Stimulated activated naive CD8-positive, alpha-beta T cell treated with anti-CD3 and anti-CD28 coated beads, Interleukin-15, Interleukin-2, amounts not matched to agents 100 ng/mL and 50 ng/mL, for 24 hours (primary cell): Measurements from ENCODE around the gene MBNL2.

Experiments used
- H3K27ac Mint-ChIP-seq: one replicate; pipeline ENCODE4 v1.8.0; 2021; ENCODE audit warnings: mild to moderate bottlenecking, mixed read lengths
- H3K27me3 Mint-ChIP-seq: one replicate; pipeline ENCODE4 v1.8.0; 2021; ENCODE audit warnings: mixed read lengths
- H3K36me3 Mint-ChIP-seq: one replicate; pipeline ENCODE4 v1.8.0; 2021; ENCODE audit warnings: low read depth, mixed read lengths
- H3K4me1 Mint-ChIP-seq: one replicate; pipeline ENCODE4 v1.8.0; 2021; ENCODE audit warnings: low read depth, mixed read lengths
- H3K4me3 Mint-ChIP-seq: one replicate; pipeline ENCODE4 v1.8.0; 2021; ENCODE audit warnings: mild to moderate bottlenecking, mixed read lengths
- H3K9me3 Mint-ChIP-seq: one replicate; pipeline ENCODE4 v1.8.0; 2021; ENCODE audit warnings: mixed read lengths

The MBNL2 gene

GRCh38 chr13:97387890-97388289 lies 165.8 kb downstream of the MBNL2 start:
- Mint-ChIP-seq H3K9me3 (no peaks in the 10 kb centered on the region), H3K27me3 (no peaks in the 10 kb centered on the region), H3K27ac (no peak overlapping the region), H3K4me1 (peaks cover 31% of the 10 kb centered on the region), H3K4me3 (no peak overlapping the region), H3K36me3 (peaks cover 4% of the 10 kb centered on the region)

GRCh38 chr13:97388373-97388772 lies 166.2 kb downstream of the MBNL2 start:
- Mint-ChIP-seq H3K36me3 (no peaks in the 10 kb centered on the region), H3K4me1 (peaks cover 31% of the 10 kb centered on the region), H3K9me3 (no peaks in the 10 kb centered on the region), H3K27me3 (no peaks in the 10 kb centered on the region), H3K4me3 (no peak overlapping the region), H3K27ac (peak overlapping the region; percentile 59)

- Mint-ChIP-seq H3K27me3 (no peaks in the 10 kb centered on the region), H3K9me3 (no peaks in the 10 kb centered on the region), H3K4me1 (peaks cover 22% of the 10 kb centered on the region), H3K27ac (no peak overlapping the region), H3K4me3 (no peak overlapping the region), H3K36me3 (peaks cover 4% of the 10 kb centered on the region)
Measured at GRCh38 chr13:97390941-97391600, 168.9 kb downstream of the MBNL2 start.

GRCh38 chr13:97392020-97392419 lies 169.9 kb downstream of the MBNL2 start:
- H3K4me3 Mint-ChIP-seq: no peak overlapping the region

DNA sequence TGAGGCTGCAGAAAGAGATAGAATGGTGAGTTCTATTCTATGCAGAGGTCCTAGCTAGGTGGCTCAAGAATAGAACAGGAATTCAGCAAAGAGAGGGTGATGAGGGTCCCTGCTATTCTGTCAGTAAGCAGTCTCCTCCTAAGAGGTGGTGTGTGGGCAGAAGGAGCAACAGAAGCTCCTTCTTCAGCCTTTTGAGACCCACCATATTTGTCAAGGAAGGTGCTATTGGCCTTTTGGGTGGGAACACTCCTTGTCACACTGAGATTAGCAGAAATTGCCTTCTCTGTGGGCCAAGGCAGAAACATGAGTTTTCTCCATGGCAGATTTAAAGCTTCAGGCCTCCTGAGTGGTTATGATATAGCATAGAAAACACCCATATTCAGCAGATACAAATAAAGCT lies 172.4 kb downstream of the MBNL2 start:
- no peaks in the 10 kb centered on the region for H3K4me1 Mint-ChIP-seq
- no peak overlapping the region for H3K27ac Mint-ChIP-seq
- H3K36me3 Mint-ChIP-seq: peaks cover 4% of the 10 kb centered on the region
- H3K27me3 Mint-ChIP-seq: no peaks in the 10 kb centered on the region
- H3K4me3 Mint-ChIP-seq: no peak overlapping the region
- no peaks in the 10 kb centered on the region for H3K9me3 Mint-ChIP-seq

More at GRCh38 chr13:97392020-97392419, 169.9 kb downstream of the MBNL2 start:
- peaks cover 4% of the 10 kb centered on the region for H3K36me3 Mint-ChIP-seq
- no peaks in the 10 kb centered on the region for H3K27me3 Mint-ChIP-seq
- no peak overlapping the region for H3K27ac Mint-ChIP-seq
- no peaks in the 10 kb centered on the region for H3K9me3 Mint-ChIP-seq
- H3K4me1 Mint-ChIP-seq: peaks cover 13% of the 10 kb centered on the region

DNA sequence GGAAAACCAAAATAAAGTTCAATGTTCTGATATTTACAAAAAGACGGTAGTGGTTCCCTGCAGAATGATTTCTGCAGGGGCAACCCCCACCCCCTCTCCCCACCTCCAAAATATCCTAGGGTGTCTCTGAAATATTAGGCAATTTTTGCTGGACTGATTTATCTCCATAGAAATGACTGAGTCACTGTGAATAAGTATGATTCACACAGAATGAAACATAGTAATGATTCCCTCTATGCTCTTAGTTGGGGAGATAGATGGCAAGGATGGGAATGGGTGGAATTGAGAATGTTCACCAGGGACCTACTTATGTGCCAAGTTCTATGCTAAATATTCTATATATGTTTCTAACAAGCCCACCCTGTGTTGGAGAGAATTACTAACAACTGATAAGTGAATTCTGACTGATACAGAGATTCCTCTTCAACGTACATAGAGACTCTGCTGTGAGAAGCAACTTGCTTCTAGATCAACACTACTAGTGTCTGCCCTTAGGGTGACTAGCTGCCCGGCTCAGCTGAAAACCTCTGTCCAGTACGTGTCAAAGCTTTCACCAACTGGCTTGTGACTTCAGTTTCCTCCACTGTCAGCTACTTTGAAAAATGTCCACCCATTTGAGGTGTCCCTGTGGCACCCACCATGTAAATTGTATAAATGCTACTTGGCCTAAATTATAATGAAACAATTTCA lies 173.5 kb downstream of the MBNL2 start:
- H3K27me3 Mint-ChIP-seq: no peaks in the 10 kb centered on the region

GRCh38 chr13:97397267-97397666 lies 175.1 kb downstream of the MBNL2 start:
- no peak overlapping the region for H3K4me3 Mint-ChIP-seq
- H3K27ac Mint-ChIP-seq: no peak overlapping the region
- H3K9me3 Mint-ChIP-seq: peaks cover 10% of the 10 kb centered on the region
- no peaks in the 10 kb centered on the region for H3K27me3 Mint-ChIP-seq
- peaks cover 4% of the 10 kb centered on the region for H3K36me3 Mint-ChIP-seq
- H3K4me1 Mint-ChIP-seq: no peaks in the 10 kb centered on the region

More for the DNA sequence above, 173.5 kb downstream of the MBNL2 start:
- Mint-ChIP-seq H3K4me1 (no peaks in the 10 kb centered on the region), H3K9me3 (no peaks in the 10 kb centered on the region), H3K4me3 (no peak overlapping the region), H3K36me3 (peaks cover 4% of the 10 kb centered on the region), H3K27ac (no peak overlapping the region)

DNA sequence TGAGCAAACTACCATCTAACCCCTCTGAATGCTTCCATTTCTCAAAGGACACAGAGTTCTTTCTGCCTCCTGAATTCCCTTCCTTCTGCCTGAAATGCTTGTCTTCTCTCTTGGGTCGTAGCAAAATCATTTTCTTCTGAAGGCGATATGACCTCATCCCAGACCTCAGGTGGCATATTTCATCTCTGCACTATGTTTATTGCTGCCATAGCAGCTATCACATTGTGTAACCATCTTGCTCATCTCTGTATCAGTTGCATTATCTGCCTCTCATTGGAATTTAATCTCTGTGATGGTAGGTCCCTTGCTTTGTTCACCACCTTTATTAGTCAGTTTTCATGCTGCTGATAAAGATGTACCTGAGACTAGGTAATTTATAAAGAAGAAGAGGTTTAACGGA lies 179.3 kb downstream of the MBNL2 start:
- peaks cover 10% of the 10 kb centered on the region for H3K9me3 Mint-ChIP-seq
- peaks cover 7% of the 10 kb centered on the region for H3K27me3 Mint-ChIP-seq
- H3K36me3 Mint-ChIP-seq: no peaks in the 10 kb centered on the region
- no peaks in the 10 kb centered on the region for H3K4me1 Mint-ChIP-seq
- H3K4me3 Mint-ChIP-seq: no peak overlapping the region
- H3K27ac Mint-ChIP-seq: no peak overlapping the region

GRCh38 chr13:97403893-97404750 lies 182.0 kb downstream of the MBNL2 start:
- no peaks in the 10 kb centered on the region for H3K4me1 Mint-ChIP-seq
- peaks cover 14% of the 10 kb centered on the region for H3K27me3 Mint-ChIP-seq
- H3K36me3 Mint-ChIP-seq: no peaks in the 10 kb centered on the region
- no peak overlapping the region for H3K27ac Mint-ChIP-seq
- H3K9me3 Mint-ChIP-seq: peaks cover 13% of the 10 kb centered on the region
- no peak overlapping the region for H3K4me3 Mint-ChIP-seq

- H3K27me3 Mint-ChIP-seq: peaks cover 14% of the 10 kb centered on the region
- H3K4me3 Mint-ChIP-seq: no peak overlapping the region
- H3K4me1 Mint-ChIP-seq: no peaks in the 10 kb centered on the region
- no peak overlapping the region for H3K27ac Mint-ChIP-seq
- H3K36me3 Mint-ChIP-seq: no peaks in the 10 kb centered on the region
- H3K9me3 Mint-ChIP-seq: peaks cover 3% of the 10 kb centered on the region
Measured at GRCh38 chr13:97407540-97407939, 185.4 kb downstream of the MBNL2 start.

DNA sequence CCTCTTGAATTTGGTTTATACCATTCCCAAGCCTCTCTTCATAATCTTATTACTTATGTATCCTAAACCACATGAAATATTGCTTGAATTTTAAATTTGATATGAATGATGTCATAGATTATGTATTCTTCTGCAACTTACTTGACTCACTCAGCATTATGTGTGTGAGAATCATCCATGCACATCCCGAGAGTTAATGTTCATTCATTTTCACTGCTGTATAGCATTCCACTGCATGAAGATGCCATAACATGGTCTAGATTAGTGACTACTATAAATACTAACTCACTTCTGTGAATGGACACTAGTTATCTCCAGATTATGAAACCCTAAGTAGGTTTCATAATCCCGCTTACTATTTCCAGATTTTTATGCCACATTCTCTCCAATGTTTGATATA lies 186.8 kb downstream of the MBNL2 start:
- Mint-ChIP-seq H3K36me3 (no peaks in the 10 kb centered on the region), H3K27ac (no peak overlapping the region), H3K9me3 (peaks cover 3% of the 10 kb centered on the region), H3K4me1 (no peaks in the 10 kb centered on the region), H3K4me3 (no peak overlapping the region), H3K27me3 (peaks cover 8% of the 10 kb centered on the region)

DNA sequence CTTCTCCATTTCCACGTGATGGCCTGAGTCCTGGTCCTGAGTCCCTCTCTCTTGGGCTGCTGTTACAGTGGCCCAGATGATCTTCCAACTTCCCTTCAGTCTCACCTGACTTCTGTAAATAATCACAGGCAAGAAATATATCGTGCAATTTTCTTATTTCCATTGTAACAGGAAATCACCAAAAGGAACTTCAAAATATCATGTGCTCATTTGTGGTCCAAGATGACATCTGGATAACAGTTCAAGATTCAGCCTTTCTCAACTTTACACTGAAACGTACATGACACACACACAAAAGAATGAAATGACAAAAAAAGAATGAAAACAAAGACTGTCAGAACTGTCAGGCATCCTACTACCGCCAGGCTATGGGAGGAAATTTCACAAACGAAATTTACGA lies 189.9 kb downstream of the MBNL2 start:
- H3K27ac Mint-ChIP-seq: no peak overlapping the region
- no peaks in the 10 kb centered on the region for H3K4me1 Mint-ChIP-seq
- H3K27me3 Mint-ChIP-seq: peaks cover 13% of the 10 kb centered on the region
- H3K9me3 Mint-ChIP-seq: peaks cover 3% of the 10 kb centered on the region
- no peak overlapping the region for H3K4me3 Mint-ChIP-seq
- no peaks in the 10 kb centered on the region for H3K36me3 Mint-ChIP-seq

GRCh38 chr13:97413694-97414093 lies 191.6 kb downstream of the MBNL2 start:
- Mint-ChIP-seq H3K4me1 (no peaks in the 10 kb centered on the region), H3K27me3 (peaks cover 12% of the 10 kb centered on the region), H3K27ac (no peak overlapping the region), H3K4me3 (no peak overlapping the region), H3K36me3 (no peaks in the 10 kb centered on the region), H3K9me3 (peaks cover 3% of the 10 kb centered on the region)

- no peaks in the 10 kb centered on the region for H3K9me3 Mint-ChIP-seq
- H3K27me3 Mint-ChIP-seq: peaks cover 8% of the 10 kb centered on the region
- no peak overlapping the region for H3K27ac Mint-ChIP-seq
- no peak overlapping the region for H3K4me3 Mint-ChIP-seq
- no peaks in the 10 kb centered on the region for H3K4me1 Mint-ChIP-seq
- H3K36me3 Mint-ChIP-seq: no peaks in the 10 kb centered on the region
Measured at GRCh38 chr13:97414392-97414791, 192.3 kb downstream of the MBNL2 start.

DNA sequence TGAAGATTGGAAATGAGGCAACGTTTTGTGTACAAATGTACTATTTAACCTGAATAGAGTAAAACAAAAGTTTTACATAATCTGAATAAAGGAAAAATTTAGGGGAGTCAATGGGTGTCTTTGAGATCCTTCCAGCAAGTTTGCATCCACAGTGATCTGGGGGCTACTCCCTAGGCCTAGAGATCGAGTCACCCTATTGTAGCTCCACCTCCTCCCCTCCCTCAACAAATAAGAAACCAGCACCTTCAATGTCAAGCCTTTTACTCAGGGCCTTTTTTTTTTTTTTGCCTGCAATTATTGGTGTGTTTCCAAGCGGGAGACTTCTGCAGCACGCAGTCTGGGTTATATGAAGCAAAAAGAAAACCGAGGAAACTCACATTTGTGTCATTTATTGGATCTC lies 195.6 kb downstream of the MBNL2 start:
- H3K36me3 Mint-ChIP-seq: no peaks in the 10 kb centered on the region
- no peak overlapping the region for H3K4me3 Mint-ChIP-seq
- H3K4me1 Mint-ChIP-seq: no peaks in the 10 kb centered on the region
- peaks cover 11% of the 10 kb centered on the region for H3K27me3 Mint-ChIP-seq
- no peaks in the 10 kb centered on the region for H3K9me3 Mint-ChIP-seq
- H3K27ac Mint-ChIP-seq: no peak overlapping the region
